DND-41 (cell line): ENCODE data around the gene PSKH1.

Experiments
- ATAC-seq: fragments of 200-7000 bp; cut with Tn5 transposase; 3 replicates; pipeline ENCODE4 v1.9.1; 2021; ENCODE audit warnings: low read depth; ENCODE audit not compliant: insufficient read depth
- DNase-seq: peaks from one replicate; pipeline ENCODE4 v3.0.0-alpha.2; 2020
- H2AFZ ChIP-seq: 2 replicates; pipeline ENCODE4 v1.6.0; 2012; ENCODE audit warnings: low read depth, low read length
- H3K27ac ChIP-seq: 2 replicates; pipeline ENCODE4 v1.5.1; 2012; ENCODE audit warnings: low read length, inconsistent platforms
- H3K27me3 ChIP-seq: fragments of 200-600 bp; sonication (generic); 2 replicates; pipeline ENCODE4 v1.6.0; 2012; ENCODE audit warnings: low read length, mild to moderate bottlenecking, inconsistent platforms; ENCODE audit not compliant: insufficient read depth, poor library complexity
- H3K36me3 ChIP-seq: 2 replicates; pipeline ENCODE4 v1.5.1; 2012; ENCODE audit warnings: low read length, inconsistent platforms; ENCODE audit not compliant: insufficient read depth
- H3K4me1 ChIP-seq: 2 replicates; pipeline ENCODE4 v1.5.1; 2012; ENCODE audit warnings: mild to moderate bottlenecking, low read length; ENCODE audit not compliant: insufficient read depth
- H3K4me2 ChIP-seq: 2 replicates; pipeline ENCODE4 v1.6.0; 2012; ENCODE audit warnings: mild to moderate bottlenecking, moderate library complexity, low read length, inconsistent platforms; ENCODE audit not compliant: insufficient read depth
- H3K4me3 ChIP-seq, 2 experiments: fragments of 200-600 bp in 1 of 2; shearing (Covaris generic) in 1 of 2; 2 replicates each; pipeline ENCODE4 v1.5.1; 2012 to 2016; ENCODE audit warnings: inconsistent platforms in 2 of 2, low read length in 2 of 2, mild to moderate bottlenecking in 2 of 2, low read depth in 1 of 2, moderate library complexity in 1 of 2
- H3K79me2 ChIP-seq: 2 replicates; pipeline ENCODE4 v1.6.0; 2012; ENCODE audit warnings: low read length, inconsistent platforms; ENCODE audit not compliant: insufficient read depth
- H3K9ac ChIP-seq: 2 replicates; pipeline ENCODE4 v1.6.0; 2012; ENCODE audit warnings: low read depth, mild to moderate bottlenecking, inconsistent platforms, low read length, moderate library complexity
- H3K9me3 ChIP-seq: 2 replicates; pipeline ENCODE4 v1.5.1; 2012; ENCODE audit warnings: low read length, moderate library complexity, mild to moderate bottlenecking, inconsistent platforms; ENCODE audit not compliant: insufficient read depth, severe bottlenecking
- H4K20me1 ChIP-seq: 2 replicates; pipeline ENCODE4 v1.6.0; 2012; ENCODE audit warnings: low read length; ENCODE audit not compliant: insufficient read depth
- CTCF ChIP-seq: IDR thresholded peaks from 2 replicates; pipeline ENCODE4 v1.5.1; 2012; ENCODE audit warnings: borderline replicate concordance, low read length, moderate library complexity, mild to moderate bottlenecking; ENCODE audit not compliant: poor library complexity, severe bottlenecking; ENCODE audit errors: extremely low read depth
- EZH2 ChIP-seq: IDR thresholded peaks from 3 replicates; pipeline ENCODE4 v1.6.1; 2012; ENCODE audit warnings: borderline replicate concordance, low read depth, mild to moderate bottlenecking, moderate library complexity, low read length, inconsistent platforms; ENCODE audit not compliant: severe bottlenecking

The PSKH1 gene

GRCh38 chr16:67926181-67926750, 33.2 kb downstream of the PSKH1 start:
- H3K79me2 ChIP-seq, result peaks cover 6% of the 10 kb centered on the region; the same call in 1 of the 2 replicates
- H2AFZ ChIP-seq, result no peak overlapping the region
- H3K9ac ChIP-seq, result no peak overlapping the region
- peaks cover 27% of the 10 kb centered on the region for H4K20me1 ChIP-seq
- TF ChIP-seq EZH2 (no peak), CTCF (peak; percentile 40)
- H3K4me1 ChIP-seq, result no peaks in the 10 kb centered on the region
- H3K9me3 ChIP-seq, result no peaks in the 10 kb centered on the region
- no peak overlapping the region for H3K4me3 ChIP-seq
- H3K27ac ChIP-seq, result no peak overlapping the region
- DNase-seq (no peak), ATAC-seq (peak; percentile 15; the same call in 1 of the 3 replicates)
- no peaks in the 10 kb centered on the region for H3K27me3 ChIP-seq
- H3K4me2 ChIP-seq, result no peak overlapping the region
- peaks cover 56% of the 10 kb centered on the region for H3K36me3 ChIP-seq

GRCh38 chr16:67927131-67927941, 34.3 kb downstream of the PSKH1 start:
- Histone ChIP-seq H3K9ac (no peak overlapping the region), H2AFZ (no peak overlapping the region), H3K27ac (no peak overlapping the region), H3K4me1 (no peaks in the 10 kb centered on the region), H3K4me3 (no peak overlapping the region), H4K20me1 (peaks cover 25% of the 10 kb centered on the region), H3K4me2 (no peak overlapping the region), H3K9me3 (no peaks in the 10 kb centered on the region), H3K27me3 (no peaks in the 10 kb centered on the region), H3K36me3 (peaks cover 64% of the 10 kb centered on the region), H3K79me2 (peaks cover 6% of the 10 kb centered on the region; the same call in 1 of the 2 replicates)
- TF ChIP-seq EZH2, result no peak
- TF ChIP-seq CTCF, result no peak
- ATAC-seq, result no peak
- DNase-seq, result no peak

- Histone ChIP-seq H3K79me2 (peaks cover 3% of the 10 kb centered on the region; the same call in 1 of the 2 replicates), H3K4me2 (no peak overlapping the region), H3K4me3 (no peak overlapping the region), H3K27ac (no peak overlapping the region), H3K9ac (no peak overlapping the region), H3K27me3 (no peaks in the 10 kb centered on the region), H3K36me3 (peaks cover 63% of the 10 kb centered on the region), H3K9me3 (no peaks in the 10 kb centered on the region), H3K4me1 (no peaks in the 10 kb centered on the region), H2AFZ (no peak overlapping the region), H4K20me1 (peaks cover 24% of the 10 kb centered on the region)
- ATAC-seq (peak; percentile 5; the same call in 1 of the 3 replicates), DNase-seq (no peak)
- TF ChIP-seq EZH2 (no peak), CTCF (no peak)
Observed at GRCh38 chr16:67928147-67928546, 35.1 kb downstream of the PSKH1 start.
